ENCODE data around the gene CCR3.

- TF ChIP-seq, protein P1, sequence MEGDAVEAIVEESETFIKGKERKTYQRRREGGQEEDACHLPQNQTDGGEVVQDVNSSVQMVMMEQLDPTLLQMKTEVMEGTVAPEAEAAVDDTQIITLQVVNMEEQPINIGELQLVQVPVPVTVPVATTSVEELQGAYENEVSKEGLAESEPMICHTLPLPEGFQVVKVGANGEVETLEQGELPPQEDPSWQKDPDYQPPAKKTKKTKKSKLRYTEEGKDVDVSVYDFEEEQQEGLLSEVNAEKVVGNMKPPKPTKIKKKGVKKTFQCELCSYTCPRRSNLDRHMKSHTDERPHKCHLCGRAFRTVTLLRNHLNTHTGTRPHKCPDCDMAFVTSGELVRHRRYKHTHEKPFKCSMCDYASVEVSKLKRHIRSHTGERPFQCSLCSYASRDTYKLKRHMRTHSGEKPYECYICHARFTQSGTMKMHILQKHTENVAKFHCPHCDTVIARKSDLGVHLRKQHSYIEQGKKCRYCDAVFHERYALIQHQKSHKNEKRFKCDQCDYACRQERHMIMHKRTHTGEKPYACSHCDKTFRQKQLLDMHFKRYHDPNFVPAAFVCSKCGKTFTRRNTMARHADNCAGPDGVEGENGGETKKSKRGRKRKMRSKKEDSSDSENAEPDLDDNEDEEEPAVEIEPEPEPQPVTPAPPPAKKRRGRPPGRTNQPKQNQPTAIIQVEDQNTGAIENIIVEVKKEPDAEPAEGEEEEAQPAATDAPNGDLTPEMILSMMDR (IDR thresholded peaks at IDR 0.05), result no peak
- TF ChIP-seq ZFX (IDR thresholded peaks at IDR 0.05; ENCODE audit: borderline replicate concordance), result no peak
Observed at GRCh38 chr3:46233194-46233593, 9.1 kb upstream of the CCR3 start.
